Astrocyte of the spinal cord (primary cell): ENCODE data around the gene LMO1.
A peak's percentile ranks its signal among the peaks of the same experiment; 100 is the strongest.

ENCODE experiments used
- DNase-seq: peaks from one replicate; pipeline ENCODE4 v3.0.0; 2011; ENCODE audit warnings: low read depth, low spot score
- H3K4me3 ChIP-seq: 2 replicates; pipeline ENCODE4 v1.5.1; 2011; ENCODE audit warnings: low read depth, mild to moderate bottlenecking, low read length, moderate library complexity
- CTCF ChIP-seq: IDR thresholded peaks from 2 replicates; pipeline ENCODE4 v1.5.1; 2012; ENCODE audit warnings: low read depth, mild to moderate bottlenecking, low read length, inconsistent platforms
- in situ Hi-C: cut with HindIII; loops from 2 replicates; pipeline ENCODE4 v1.10.0; 2017; ENCODE audit warnings: low sequenced_read_pairs

Gene LMO1

GRCh38 chr11:8230178-8230859, 33.4 kb downstream of the LMO1 start:
- DNase-seq: no peak
- in situ Hi-C loops: no loop called here
- TF ChIP-seq CTCF: no peak
- H3K4me3 ChIP-seq: no peak overlapping the region

GRCh38 chr11:8229299-8230177, 34.1 kb downstream of the LMO1 start:
- no peak overlapping the region for H3K4me3 ChIP-seq
- DNase-seq: no peak
- TF ChIP-seq CTCF: no peak
- in situ Hi-C loops: no loop called here

GRCh38 chr11:8228231-8228630, 35.4 kb downstream of the LMO1 start:
- DNase-seq: no peak
- in situ Hi-C loops: no loop called here
- H3K4me3 ChIP-seq: no peak overlapping the region
- no peak for TF ChIP-seq CTCF

GRCh38 chr11:8227156-8228152, 36.2 kb downstream of the LMO1 start:
- TF ChIP-seq CTCF: no peak

GRCh38 chr11:8225589-8226036, 38.1 kb downstream of the LMO1 start:
- peak; percentile 57 for DNase-seq
- peak; percentile 88 for TF ChIP-seq CTCF
- H3K4me3 ChIP-seq: no peak overlapping the region
- in situ Hi-C loops: no loop called here

More at GRCh38 chr11:8227156-8228152, 36.2 kb downstream of the LMO1 start:
- H3K4me3 ChIP-seq: no peak overlapping the region
- no peak for DNase-seq
- in situ Hi-C loops: no loop called here

GRCh38 chr11:8224711-8225110, 39.0 kb downstream of the LMO1 start:
- no peak overlapping the region for H3K4me3 ChIP-seq
- DNase-seq: no peak
- in situ Hi-C loops: no loop called here
- no peak for TF ChIP-seq CTCF
